Right cardiac atrium (tissue), 5 donors: Measurements from ENCODE around the gene KCNK18. TPM values are rescaled to one million over a fixed set of nuclear protein-coding genes. Genes with fewer than 3 reads are reported as not detected.

ENCODE experiments used
- ATAC-seq, 2 donors: fragments of 200-7000 bp; cut with Tn5 transposase; one replicate each; pipeline versions ENCODE4 v1.8.0 to v1.9.1; 2020; ENCODE audit warnings: moderate library complexity in 2 of 2, mild to moderate bottlenecking in 1 of 2
- DNase-seq, 3 donors: peaks; one replicate each; pipeline ENCODE4 v3.0.0-alpha.2; 2020
- H3K27ac ChIP-seq: one replicate; pipeline ENCODE4 v1.5.1; 2013; ENCODE audit warnings: mild to moderate bottlenecking, low read length, control low read depth, moderate library complexity
- H3K27me3 ChIP-seq: one replicate; pipeline ENCODE4 v1.6.1; 2013; ENCODE audit not compliant: control insufficient read depth, insufficient read depth
- H3K4me1 ChIP-seq: one replicate; pipeline ENCODE4 v1.6.1; 2013; ENCODE audit warnings: low read length; ENCODE audit not compliant: control insufficient read depth, insufficient read depth
- H3K4me3 ChIP-seq: one replicate; pipeline ENCODE4 v1.5.1; 2013; ENCODE audit warnings: low read length, control low read depth
- H3K9me3 ChIP-seq: one replicate; pipeline ENCODE4 v1.6.1; 2013; ENCODE audit warnings: low read length; ENCODE audit not compliant: control insufficient read depth
- WGBS: extraction: QIAGEN DNeasy Blood & Tissue Kit; methylation state at CpG from one replicate; pipeline ENCODE4 v1.1.7; 2013; 5-methylcytosine and 5-hydroxymethylcytosine counted together
- intact Hi-C, 4 donors: fragments of 100-400 bp; cut with DNase I; formaldehyde crosslinking; loops; one replicate each; pipeline versions ENCODE4 v1.11.0 to v1.14.0; 2022 to 2023
- microRNA-seq, 2 donors: library from miRNA; unstranded; fragments of <30 nt; microRNA quantifications; one replicate each; pipeline ENCODE4 v1.2.0, GENCODE V29; 2020 to 2021
- polyA plus RNA-seq: library from polyadenylated mRNA; stranded (reverse); fragments of 200-250 nt; gene quantifications from one replicate; pipeline ENCODE4 v1.2.3, GENCODE V29; 2013
- total RNA-seq, 4 donors: library from RNA; stranded (reverse); fragmentation: NEBNext Ultra II Directional; extraction: Animal tissue kit (Norgen Biotek cat#: 25700); gene quantifications; one replicate each; pipeline ENCODE4 v1.2.1, GENCODE V29; 2021
- donor health status: healthy with polysubstance abuse.
- donor health status: DM: no; HTN: yes; CAD: no.
- donor health status: DM: no; HTN: no; CAD: no.
- donor health status: DM: no; HTN: yes; CAD: no; lungs with severe emphysema.
- donor health status: DM: yes; HTN: yes; CAD: no.

KCNK18 gene
- total and polyA plus RNA-seq, 5 donors, result not detected

GRCh38 chr10:117254774-117255735, 57.8 kb downstream of the KCNK18 start:
- 77% methylated on average over 26 of the region's 26 CpGs for WGBS
- no peak for DNase-seq
- H3K4me1 ChIP-seq, result no peaks in the 10 kb centered on the region
- H3K27ac ChIP-seq, result no peak overlapping the region
- no peaks in the 10 kb centered on the region for H3K27me3 ChIP-seq
- ATAC-seq, result no peak
- intact Hi-C loops, result no loop called here
- H3K4me3 ChIP-seq, result no peak overlapping the region
- no peaks in the 10 kb centered on the region for H3K9me3 ChIP-seq

GRCh38 chr10:117255835-117256460, 58.7 kb downstream of the KCNK18 start:
- Histone ChIP-seq H3K27me3 (no peaks in the 10 kb centered on the region), H3K9me3 (no peaks in the 10 kb centered on the region), H3K4me3 (no peak overlapping the region), H3K27ac (no peak overlapping the region), H3K4me1 (no peaks in the 10 kb centered on the region)
- DNase-seq, result no peak
- WGBS, result 93% methylated on average over 9 of the region's 9 CpGs
- ATAC-seq, result no peak
- intact Hi-C loops, result no loop called here

GRCh38 chr10:117256910-117257309, 59.6 kb downstream of the KCNK18 start:
- ATAC-seq, result no peak
- H3K27me3 ChIP-seq, result no peaks in the 10 kb centered on the region
- 71% methylated on average over 10 of the region's 10 CpGs for WGBS
- no peaks in the 10 kb centered on the region for H3K4me1 ChIP-seq
- intact Hi-C loops, result no loop called here
- no peak for DNase-seq
- no peak overlapping the region for H3K4me3 ChIP-seq
- H3K9me3 ChIP-seq, result no peaks in the 10 kb centered on the region
- no peak overlapping the region for H3K27ac ChIP-seq

GRCh38 chr10:117257721-117258120, 60.4 kb downstream of the KCNK18 start:
- no peaks in the 10 kb centered on the region for H3K27me3 ChIP-seq
- H3K4me3 ChIP-seq, result no peak overlapping the region
- no peaks in the 10 kb centered on the region for H3K4me1 ChIP-seq
- ATAC-seq, result no peak
- no peak for DNase-seq
- 73% methylated on average over 3 of the region's 3 CpGs for WGBS
- no peaks in the 10 kb centered on the region for H3K9me3 ChIP-seq
- H3K27ac ChIP-seq, result no peak overlapping the region
- intact Hi-C loops, result no loop called here

- Histone ChIP-seq H3K4me3 (no peak overlapping the region), H3K27ac (no peak overlapping the region), H3K9me3 (no peaks in the 10 kb centered on the region), H3K4me1 (no peaks in the 10 kb centered on the region), H3K27me3 (no peaks in the 10 kb centered on the region)
- 55% methylated on average over 3 of the region's 3 CpGs for WGBS
- DNase-seq, result no peak
- ATAC-seq, result no peak
- intact Hi-C loops, result no loop called here
Measured at GRCh38 chr10:117259279-117259678, 62.0 kb downstream of the KCNK18 start.

Small RNA genes lying within 50 kb of the gene (microRNA-seq; reads per million reads assigned to microRNA genes)
- 0 reads per million in 2 donors for gene MIR3663

Other genes with a start within 250 kb of the KCNK18 start
- 1 to 10 TPM; 4.9 to 7.9 (median 6.3) TPM for gene SHTN1, start 192.3 kb upstream of the KCNK18 start, total RNA-seq
- 1.5 TPM for gene SHTN1, start 192.3 kb upstream of the KCNK18 start, polyA plus RNA-seq
- gene VAX1, start 59.2 kb upstream of the KCNK18 start, total RNA-seq, result not detected
- not detected for gene VAX1, start 59.2 kb upstream of the KCNK18 start, polyA plus RNA-seq
- under 1 TPM; 0.09 to 0.40 (median 0.21) TPM for gene SLC18A2, start 43.6 kb downstream of the KCNK18 start, total RNA-seq
- 0.07 TPM for gene SLC18A2, start 43.6 kb downstream of the KCNK18 start, polyA plus RNA-seq
- 10 to 100 TPM; 17.5 to 25.9 (median 24.4) TPM for gene PDZD8, start 178.0 kb downstream of the KCNK18 start, total RNA-seq
- 3.7 TPM for gene PDZD8, start 178.0 kb downstream of the KCNK18 start, polyA plus RNA-seq